Activated T-cell treated with anti-CD3 and anti-CD28 coated beads for 48 hours (primary cell): ENCODE measurements around the gene ZNF579.
A peak's percentile ranks its signal among the peaks of the same experiment; 100 is the strongest.
"Not testable (repeated sequence)": the region's sequence is repeated elsewhere in the genome, so short reads cannot be mapped to it uniquely, and the experiment has no call there.

Source experiments
- DNase-seq: peaks from one replicate; pipeline ENCODE4 v3.0.0-alpha.2; 2020; ENCODE audit warnings: low read depth

The ZNF579 gene

DNA sequence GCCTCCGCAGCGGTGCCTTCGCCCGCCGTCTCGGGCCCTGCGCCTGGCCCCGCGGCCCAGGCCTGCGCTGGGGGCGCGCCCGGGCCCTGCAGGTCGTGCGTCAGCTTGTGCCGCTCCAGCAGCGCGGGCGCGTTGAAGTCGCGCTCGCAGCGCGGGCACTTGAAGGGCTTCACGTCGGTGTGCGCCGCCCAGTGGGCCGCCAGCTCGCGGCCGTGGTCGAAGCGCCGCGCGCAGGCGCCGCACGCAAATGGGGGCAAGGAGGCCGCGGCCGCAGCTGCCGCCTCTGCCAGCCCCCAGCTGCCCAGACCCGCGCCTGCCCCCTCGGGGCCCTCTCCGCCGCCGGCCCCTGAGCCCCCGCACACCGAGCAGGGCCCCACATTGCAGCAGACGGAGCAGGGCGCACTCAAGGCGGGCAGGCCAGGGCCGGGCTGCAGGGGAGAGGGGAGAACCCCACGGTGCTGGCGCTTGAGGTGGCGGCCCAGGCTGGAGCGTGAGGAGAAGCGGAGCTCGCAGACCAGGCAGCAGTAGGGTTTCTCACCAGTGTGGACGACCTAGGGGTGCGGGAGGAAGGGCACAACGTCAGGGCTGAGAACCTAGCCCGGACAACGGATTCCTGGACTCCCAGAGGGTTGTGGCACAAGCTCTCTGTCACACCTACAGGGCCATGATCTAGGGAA, 12.6 kb upstream of the ZNF579 start:
- no peak for DNase-seq

- no peak for DNase-seq
Measured at GRCh38 chr19:55592391-55593090, 11.9 kb upstream of the ZNF579 start.

GRCh38 chr19:55591555-55591954, 10.9 kb upstream of the ZNF579 start:
- DNase-seq, result no peak

- DNase-seq, result no peak
Measured at GRCh38 chr19:55590617-55591016, 10.0 kb upstream of the ZNF579 start.

DNA sequence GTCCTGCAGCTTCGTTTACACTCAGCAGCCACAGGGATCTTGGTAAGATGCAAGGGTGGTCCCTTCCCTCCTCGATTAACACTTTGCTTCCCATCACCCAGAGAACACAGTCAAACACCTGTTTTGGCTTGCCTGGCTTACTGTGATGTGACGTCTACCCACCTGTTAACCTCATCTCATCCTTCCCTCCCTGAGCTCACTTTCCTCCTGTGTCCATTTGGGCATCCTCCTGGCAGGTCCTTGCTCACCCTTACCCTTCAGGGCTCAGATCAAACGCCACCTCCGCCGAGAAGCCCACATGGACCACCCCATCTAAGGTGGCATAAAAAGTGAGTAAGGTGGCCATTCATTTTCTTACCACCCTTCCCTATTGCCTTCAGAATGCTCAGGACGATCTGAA, 9.5 kb upstream of the ZNF579 start:
- DNase-seq, result no peak

DNA sequence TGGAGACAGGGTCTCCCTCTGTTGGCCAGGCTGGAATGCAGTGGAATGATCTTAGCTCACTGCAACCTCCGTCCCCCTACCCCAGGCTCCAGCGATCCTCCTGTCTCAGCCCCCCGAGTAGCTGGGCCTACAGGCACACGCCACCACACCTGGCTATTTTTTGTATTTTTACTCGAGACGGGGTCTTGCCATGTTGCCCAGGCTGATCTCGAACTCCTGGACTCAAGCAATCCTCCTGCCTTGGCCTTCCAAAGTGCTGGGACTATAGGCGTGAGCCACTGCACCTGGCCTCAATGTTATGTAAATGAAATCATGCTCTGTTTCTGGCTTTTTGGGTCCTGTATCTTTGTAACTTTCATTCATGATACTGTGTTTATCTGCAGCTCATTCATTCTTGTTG, 8.1 kb upstream of the ZNF579 start:
- DNase-seq, result no peak

- DNase-seq, result peak; percentile 92
Measured at GRCh38 chr19:55586976-55587668, 6.5 kb upstream of the ZNF579 start.

GRCh38 chr19:55585658-55586339, 5.2 kb upstream of the ZNF579 start:
- peak; percentile 38 for DNase-seq

DNA sequence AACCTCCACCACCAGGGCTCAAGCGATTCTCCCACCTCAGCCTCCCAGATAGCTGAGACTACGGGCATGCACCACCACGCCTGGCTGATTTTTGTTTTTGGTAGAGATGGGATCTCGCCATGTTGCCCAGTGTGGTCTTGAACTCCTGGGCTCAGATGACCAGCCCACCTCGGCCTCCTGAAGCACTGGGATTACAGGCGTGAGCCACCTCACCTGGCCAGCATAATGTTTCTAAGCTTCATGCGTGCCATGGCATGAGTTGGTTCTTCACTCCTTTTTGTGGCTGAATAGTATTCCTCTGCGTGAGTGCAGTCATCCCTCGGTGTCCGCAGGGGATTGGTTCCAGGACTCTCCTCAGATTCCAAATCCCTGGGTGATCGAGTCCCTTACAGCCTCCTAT, 4.2 kb upstream of the ZNF579 start:
- no peak for DNase-seq

DNA sequence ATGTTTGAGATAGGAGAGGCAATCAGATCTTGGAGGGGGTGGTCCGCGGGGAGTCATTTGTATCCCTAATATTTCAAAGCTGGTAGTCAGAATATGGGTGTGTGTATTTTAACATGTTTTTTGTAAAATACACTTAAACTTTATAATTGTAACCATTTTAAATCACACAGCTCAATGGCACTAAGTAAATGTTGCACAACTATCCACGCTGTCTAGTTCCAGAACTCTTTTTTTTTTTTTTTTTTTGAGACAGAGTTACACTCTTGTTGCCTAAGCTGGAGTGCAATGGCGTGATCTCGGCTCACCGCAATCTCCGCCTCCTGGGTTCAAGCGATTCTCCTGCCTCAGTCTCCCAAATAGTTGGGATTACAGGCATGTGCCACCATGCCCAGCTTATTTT, 3.2 kb upstream of the ZNF579 start:
- not testable (repeated sequence) for DNase-seq

DNA sequence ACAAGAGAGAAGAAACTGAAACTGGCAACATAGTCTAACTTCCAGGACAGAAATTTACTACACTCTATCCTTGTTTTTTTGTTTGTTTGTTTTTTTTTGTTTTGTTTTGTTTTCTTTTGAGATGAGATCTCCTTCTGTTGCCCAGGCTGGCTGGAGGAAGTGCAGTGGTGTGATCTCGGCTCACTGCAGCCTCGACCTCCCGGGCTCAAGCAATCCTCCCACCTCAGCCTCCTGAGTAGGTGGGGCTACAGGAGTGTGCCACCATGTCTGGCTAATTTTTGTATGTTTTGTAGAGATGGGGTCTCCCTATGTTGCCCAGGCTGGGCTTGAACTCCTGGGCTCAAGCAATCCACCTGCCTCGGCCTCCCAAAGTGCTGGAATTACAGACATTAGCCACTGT, 1.6 kb upstream of the ZNF579 start:
- not testable (repeated sequence) for DNase-seq

- no peak for DNase-seq
Measured at GRCh38 chr19:55581823-55582223, 1.2 kb upstream of the ZNF579 start.

GRCh38 chr19:55581145-55581822, 636 bp upstream of the ZNF579 start:
- no peak for DNase-seq

- no peak for DNase-seq
Measured at GRCh38 chr19:55579766-55580621, 654 bp downstream of the ZNF579 start.

- DNase-seq, result no peak
Measured at GRCh38 chr19:55578761-55579747, 1.6 kb downstream of the ZNF579 start.

DNA sequence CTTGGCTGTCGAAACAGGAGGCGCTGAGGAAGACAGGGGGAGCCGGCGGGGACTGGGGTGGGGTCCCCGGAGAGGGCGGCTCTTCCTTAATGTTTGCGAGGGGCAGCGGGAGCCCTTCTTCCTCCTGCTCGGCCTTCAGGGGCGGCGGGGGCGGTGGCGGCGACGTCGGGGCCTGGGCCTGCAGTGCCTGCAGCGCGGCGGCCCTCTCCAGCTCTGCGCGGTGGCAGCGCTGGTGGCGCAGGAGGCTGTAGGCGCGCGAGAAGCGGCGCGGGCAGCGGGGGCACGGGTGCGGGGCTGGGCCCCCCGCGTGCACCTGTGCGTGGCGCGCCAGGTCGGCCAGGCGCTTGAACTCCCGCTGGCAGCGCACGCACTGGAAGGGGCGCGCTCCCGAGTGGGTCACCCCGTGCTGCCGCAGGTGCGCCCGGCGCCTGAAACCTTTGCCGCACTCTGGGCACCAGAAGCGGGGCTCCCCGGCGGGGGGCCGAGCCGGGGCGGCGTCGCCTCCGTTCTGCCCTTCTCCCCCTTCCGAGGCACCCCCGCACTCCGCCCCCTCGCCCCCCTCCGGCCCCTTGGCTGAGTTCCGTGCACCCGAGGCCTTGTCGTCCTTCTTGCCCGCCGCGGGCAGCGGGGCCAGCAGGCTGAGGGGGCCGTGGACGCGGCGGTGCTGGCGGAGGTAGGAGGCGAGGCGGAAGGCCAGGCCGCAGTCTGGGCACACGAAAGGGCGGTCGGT, 2.5 kb downstream of the ZNF579 start:
- no peak for DNase-seq

- no peak for DNase-seq
Measured at GRCh38 chr19:55576746-55577145, 3.9 kb downstream of the ZNF579 start.

DNA sequence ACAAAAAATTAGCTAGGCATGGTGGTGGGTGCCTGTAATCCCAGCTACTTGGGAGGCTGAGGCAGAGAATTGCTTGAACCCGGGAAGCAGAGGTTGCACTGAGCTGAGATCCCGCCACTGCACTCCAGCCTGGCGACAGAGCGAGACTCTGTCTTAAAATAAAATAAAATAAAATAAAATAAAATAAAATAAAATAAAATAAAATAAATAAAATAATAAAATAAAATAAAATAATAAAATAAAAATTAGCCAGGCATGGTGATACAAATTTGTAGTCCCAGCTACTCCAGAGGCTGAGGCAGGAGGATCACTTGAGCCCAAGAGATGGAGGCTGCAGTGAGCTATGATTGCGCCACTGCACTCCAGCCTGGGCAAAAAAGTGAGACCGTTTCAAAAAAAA, 6.7 kb downstream of the ZNF579 start:
- not testable (repeated sequence) for DNase-seq

DNA sequence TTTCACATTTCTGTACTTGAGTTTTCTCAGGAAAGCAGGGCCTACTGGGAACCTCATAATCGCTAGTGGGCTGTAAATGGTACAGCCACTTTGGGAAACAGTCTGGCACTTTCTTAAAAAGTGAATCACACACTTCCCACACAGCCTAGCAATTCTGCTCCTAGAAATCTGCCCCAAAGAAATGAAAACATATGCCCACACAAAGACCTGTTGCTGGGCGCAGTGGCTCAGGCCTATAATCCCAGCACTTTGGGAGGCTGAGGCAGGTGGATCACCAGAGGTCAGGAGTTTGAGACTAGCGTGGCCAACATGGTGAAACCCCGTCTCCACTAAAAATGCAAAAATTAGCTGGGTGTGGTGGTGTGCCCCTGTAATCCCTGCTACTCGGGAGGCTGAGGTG, 11.2 kb downstream of the ZNF579 start:
- DNase-seq, result not testable (repeated sequence)
